ENCODE results near the gene BTRC. TPM values are rescaled to one million over a fixed set of nuclear protein-coding genes. Genes with fewer than 3 reads are reported as not detected.

Gene BTRC
- polyA plus RNA-seq, 1 experiment: 23.2 TPM

- no peak overlapping the region for H3K4me3 ChIP-seq (ENCODE audit: low read depth, low read length)
- no peak for TF ChIP-seq CTCF (IDR thresholded peaks at IDR 0.05; ENCODE audit: low read depth, low read length)
- H3K27ac ChIP-seq (ENCODE audit: low read depth, low read length): no peak overlapping the region
- no peaks in the 10 kb centered on the region for H3K9me3 ChIP-seq (ENCODE audit: control insufficient read depth, insufficient read depth, low read length)
- DNase-seq (ENCODE audit: low read depth, low spot score): no peak
- H3K27me3 ChIP-seq (ENCODE audit: control insufficient read depth, insufficient read depth, low read length): no peaks in the 10 kb centered on the region
- ChIA-PET CTCF (no interaction called here), POLR2A (no interaction called here)
Observed at GRCh38 chr10:101402711-101403110, 48.7 kb downstream of the BTRC start.

- ChIA-PET CTCF (interaction anchor here (0.6 kb wide), 1 partner anchor 437 kb away, joined by 3 read pairs; no protein-coding TSS in a partner anchor), POLR2A (no interaction called here)
- H3K4me3 ChIP-seq (ENCODE audit: low read depth, low read length): no peak overlapping the region
- no peak for DNase-seq (ENCODE audit: low read depth, low spot score)
- H3K27me3 ChIP-seq (ENCODE audit: control insufficient read depth, insufficient read depth, low read length): no peaks in the 10 kb centered on the region
- TF ChIP-seq CTCF (IDR thresholded peaks at IDR 0.05; ENCODE audit: low read depth, low read length): no peak
- no peak overlapping the region for H3K27ac ChIP-seq (ENCODE audit: low read depth, low read length)
- no peaks in the 10 kb centered on the region for H3K9me3 ChIP-seq (ENCODE audit: control insufficient read depth, insufficient read depth, low read length)
Observed at GRCh38 chr10:101403161-101403560, 49.2 kb downstream of the BTRC start.

- DNase-seq (ENCODE audit: low read depth, low spot score): no peak
- H3K9me3 ChIP-seq (ENCODE audit: control insufficient read depth, insufficient read depth, low read length): no peaks in the 10 kb centered on the region
- H3K27ac ChIP-seq (ENCODE audit: low read depth, low read length): no peak overlapping the region
- no peaks in the 10 kb centered on the region for H3K27me3 ChIP-seq (ENCODE audit: control insufficient read depth, insufficient read depth, low read length)
- ChIA-PET POLR2A (no interaction called here), CTCF (interaction anchor here (1.0 kb wide), 1 partner anchor 39 kb away, joined by 3 read pairs; no protein-coding TSS in a partner anchor)
- H3K4me3 ChIP-seq (ENCODE audit: low read depth, low read length): no peak overlapping the region
- no peak for TF ChIP-seq CTCF (IDR thresholded peaks at IDR 0.05; ENCODE audit: low read depth, low read length)
Observed at GRCh38 chr10:101405001-101405400, 51.0 kb downstream of the BTRC start.

- no peaks in the 10 kb centered on the region for H3K27me3 ChIP-seq (ENCODE audit: control insufficient read depth, insufficient read depth, low read length)
- TF ChIP-seq CTCF (IDR thresholded peaks at IDR 0.05; ENCODE audit: low read depth, low read length): no peak
- no peaks in the 10 kb centered on the region for H3K9me3 ChIP-seq (ENCODE audit: control insufficient read depth, insufficient read depth, low read length)
- DNase-seq (ENCODE audit: low read depth, low spot score): no peak
- no peak overlapping the region for H3K4me3 ChIP-seq (ENCODE audit: low read depth, low read length)
- ChIA-PET CTCF (no interaction called here), POLR2A (no interaction called here)
- H3K27ac ChIP-seq (ENCODE audit: low read depth, low read length): no peak overlapping the region
Observed at GRCh38 chr10:101411598-101411997, 57.6 kb downstream of the BTRC start.

- ChIA-PET CTCF (interaction anchor here (0.9 kb wide), 1 partner anchor 53 kb away, joined by 6 read pairs; no protein-coding TSS in a partner anchor), POLR2A (no interaction called here)
- Histone ChIP-seq H3K4me3 (ENCODE audit: low read depth, low read length) (no peak overlapping the region), H3K9me3 (ENCODE audit: control insufficient read depth, insufficient read depth, low read length) (no peaks in the 10 kb centered on the region), H3K27ac (ENCODE audit: low read depth, low read length) (no peak overlapping the region), H3K27me3 (ENCODE audit: control insufficient read depth, insufficient read depth, low read length) (no peaks in the 10 kb centered on the region)
- no peak for DNase-seq (ENCODE audit: low read depth, low spot score)
- no peak for TF ChIP-seq CTCF (IDR thresholded peaks at IDR 0.05; ENCODE audit: low read depth, low read length)
Observed at GRCh38 chr10:101414034-101414433, 60.1 kb downstream of the BTRC start.
